ENCODE measurements around the gene TSGA10IP. TPM values are rescaled to one million over a fixed set of nuclear protein-coding genes. Genes with fewer than 3 reads are reported as not detected.
"Not testable (repeated sequence)": the region's sequence is repeated elsewhere in the genome, so short reads cannot be mapped to it uniquely, and the experiment has no call there.

TSGA10IP gene
- total and polyA plus RNA-seq, 10 donors = 0.06 to 0.24 (median 0.19) TPM; not detected in 6

- Histone ChIP-seq H3K4me1 (peaks cover 0 to under 1% (median 0%) of the 10 kb centered on the region in 6 donors), H3K36me3 (no peaks in the 10 kb centered on the region), H3K9me3 (no peaks in the 10 kb centered on the region), H3K27me3 (replicated peaks in 1 of 7) (peaks cover 0 to 3% (median 0%) of the 10 kb centered on the region in 7 donors), H3K4me3 (no peak overlapping the region), H3K27ac (no peak overlapping the region)
- TF ChIP-seq POLR2AphosphoS5 (IDR thresholded peaks at IDR 0.05) = no peak
- no peak for TF ChIP-seq CTCF (IDR thresholded peaks at IDR 0.05 in 8 of 11, conservative IDR thresholded peaks at IDR 0.05 in 3 of 11)
- no peak for TF ChIP-seq POLR2A (IDR thresholded peaks at IDR 0.05)
- 70 to 84% (median 75%) methylated on average over 10 to 13 of the region's 13 CpGs for WGBS, 5 donors
- intact Hi-C loops (cut with DNase I; ENCODE audit: low total_unique reads) = no loop called here
- DNase-seq = no peak
These were observed 1.9 kb downstream of the TSGA10IP start for GRCh38 chr11:65947133-65947532.

GRCh38 chr11:65947603-65948125, 2.4 kb downstream of the TSGA10IP start:
- Histone ChIP-seq H3K4me1 (no peaks in the 10 kb centered on the region), H3K9me3 (no peaks in the 10 kb centered on the region), H3K4me3 (no peak overlapping the region), H3K27me3 (replicated peaks in 1 of 7) (peaks cover 0 to 3% (median 0%) of the 10 kb centered on the region in 7 donors), H3K27ac (no peak overlapping the region), H3K36me3 (no peaks in the 10 kb centered on the region)
- TF ChIP-seq POLR2A (IDR thresholded peaks at IDR 0.05) (no peak), POLR2AphosphoS5 (IDR thresholded peaks at IDR 0.05) (no peak), CTCF (IDR thresholded peaks at IDR 0.05 in 8 of 11, conservative IDR thresholded peaks at IDR 0.05 in 3 of 11) (no peak)
- DNase-seq = no peak
- WGBS, 5 donors = 80 to 95% (median 86%) methylated on average over 12 of the region's 12 CpGs
- intact Hi-C loops (cut with DNase I; ENCODE audit: low total_unique reads) = no loop called here

- H3K4me1 ChIP-seq = not testable (repeated sequence)
These were observed 5.4 kb downstream of the TSGA10IP start for GRCh38 chr11:65950711-65951110.

GRCh38 chr11:65951641-65952040, 6.4 kb downstream of the TSGA10IP start:
- intact Hi-C loops (cut with DNase I; ENCODE audit: low total_unique reads); DNase-seq; H3K27me3 ChIP-seq (replicated peaks in 1 of 7); H3K4me1 ChIP-seq; H3K27ac ChIP-seq; H3K9me3 ChIP-seq; H3K4me3 ChIP-seq; H3K36me3 ChIP-seq: not testable (repeated sequence)
- WGBS, 5 donors = 53 to 82% (median 70%) methylated on average over 3 of the region's 3 CpGs

More at GRCh38 chr11:65950711-65951110, 5.4 kb downstream of the TSGA10IP start:
- H3K27ac ChIP-seq; DNase-seq; H3K4me3 ChIP-seq; H3K36me3 ChIP-seq; intact Hi-C loops (cut with DNase I; ENCODE audit: low total_unique reads); H3K9me3 ChIP-seq; H3K27me3 ChIP-seq (replicated peaks in 1 of 7): not testable (repeated sequence)
- WGBS, 5 donors = 92 to 96% (median 95%) methylated on average over 5 of the region's 5 CpGs

- Histone ChIP-seq H3K27me3 (replicated peaks in 1 of 7) (peaks cover 0 to 10% (median 0%) of the 10 kb centered on the region in 7 donors), H3K4me1 (peaks cover 0 to 10% (median 1%) of the 10 kb centered on the region in 6 donors), H3K36me3 (no peaks in the 10 kb centered on the region), H3K27ac (no peak overlapping the region), H3K4me3 (no peak overlapping the region), H3K9me3 (no peaks in the 10 kb centered on the region)
- DNase-seq = no peak
- 76 to 84% (median 80%) methylated on average over 6 of the region's 6 CpGs for WGBS, 5 donors
- no peak for TF ChIP-seq POLR2A (IDR thresholded peaks at IDR 0.05)
- no peak for TF ChIP-seq CTCF (IDR thresholded peaks at IDR 0.05 in 8 of 11, conservative IDR thresholded peaks at IDR 0.05 in 3 of 11)
- no peak for TF ChIP-seq POLR2AphosphoS5 (IDR thresholded peaks at IDR 0.05)
- intact Hi-C loops (cut with DNase I; ENCODE audit: low total_unique reads) = no loop called here
These were observed 6.8 kb downstream of the TSGA10IP start for GRCh38 chr11:65952052-65952521.
